ENCODE data around the gene ZNF169. TPM values are rescaled to one million over a fixed set of nuclear protein-coding genes. Genes with fewer than 3 reads are reported as not detected.

The ZNF169 gene
- total and polyA plus RNA-seq, 2 donors (not counting 1 experiment from before 2014, with no cell fraction given), result 1.8 to 3.5 TPM

DNA sequence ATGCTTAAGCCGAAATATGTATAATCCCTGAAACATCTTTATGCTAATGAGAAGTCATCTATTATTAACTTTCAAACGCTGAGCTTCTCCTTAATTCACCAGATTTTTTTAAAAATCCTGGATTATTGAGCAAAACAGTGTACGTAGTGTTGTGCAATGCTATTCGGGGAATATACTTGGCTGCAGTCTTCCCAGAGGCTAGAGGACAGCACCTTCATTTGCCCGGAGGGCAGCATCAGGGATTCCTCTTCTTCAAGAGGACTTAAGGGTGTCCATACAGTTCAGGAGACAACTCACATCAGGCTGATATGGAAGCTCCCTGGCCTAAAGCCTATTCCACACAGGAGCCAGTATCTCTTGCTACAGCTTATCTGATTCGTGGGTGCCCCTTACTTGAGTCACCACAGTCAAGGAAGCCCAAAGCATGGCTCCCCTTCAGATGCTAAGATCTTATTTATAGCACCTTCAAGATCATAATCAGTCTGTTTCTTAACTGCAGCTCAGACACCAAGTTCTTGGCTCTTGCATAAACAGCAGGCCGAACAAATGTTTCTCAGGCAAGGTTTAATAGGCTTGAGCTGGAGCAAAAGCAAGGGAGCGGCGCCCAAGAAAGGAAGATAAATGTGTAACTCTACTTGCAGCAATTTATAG lies 40.0 kb downstream of the ZNF169 start:
- H2AFZ ChIP-seq (ENCODE audit: low read length), result no peak overlapping the region
- DNase-seq (ENCODE audit: low read depth in 2 of 2), result peak in 1 of 2 donors; percentile 15
- no peak overlapping the region for H3K9ac ChIP-seq (ENCODE audit: insufficient read depth, low read length)
- H3K27me3 ChIP-seq (ENCODE audit: control insufficient read depth, insufficient read depth, low read length), result no peaks in the 10 kb centered on the region
- H3K4me2 ChIP-seq (ENCODE audit: extremely low read depth, insufficient read depth, low read length), result no peak overlapping the region
- no peak overlapping the region for H3K27ac ChIP-seq (ENCODE audit: insufficient read depth, low read length)
- H3K4me1 ChIP-seq (ENCODE audit: control insufficient read depth, extremely low read depth, insufficient read depth, low read length), result no peaks in the 10 kb centered on the region
- no peaks in the 10 kb centered on the region for H4K20me1 ChIP-seq (ENCODE audit: control insufficient read depth, extremely low read depth, insufficient read depth, low read length)
- H3K79me2 ChIP-seq (ENCODE audit: control insufficient read depth, insufficient read depth, low read length), result no peaks in the 10 kb centered on the region
- H3K9me3 ChIP-seq (ENCODE audit: control insufficient read depth, insufficient read depth, low read depth, low read length), result no peaks in the 10 kb centered on the region
- no peak overlapping the region for H3K4me3 ChIP-seq (replicated peaks in 1 of 4; ENCODE audit: control extremely low read depth in 1 of 4, insufficient read depth in 1 of 4, low read depth in 3 of 4, low read length in 4 of 4)
- no peaks in the 10 kb centered on the region for H3K36me3 ChIP-seq (ENCODE audit: control insufficient read depth, insufficient read depth, low read length)
- no peak for TF ChIP-seq EZH2 (IDR thresholded peaks at IDR 0.05; ENCODE audit: low read length, missing control alignments)
- TF ChIP-seq, protein P1, sequence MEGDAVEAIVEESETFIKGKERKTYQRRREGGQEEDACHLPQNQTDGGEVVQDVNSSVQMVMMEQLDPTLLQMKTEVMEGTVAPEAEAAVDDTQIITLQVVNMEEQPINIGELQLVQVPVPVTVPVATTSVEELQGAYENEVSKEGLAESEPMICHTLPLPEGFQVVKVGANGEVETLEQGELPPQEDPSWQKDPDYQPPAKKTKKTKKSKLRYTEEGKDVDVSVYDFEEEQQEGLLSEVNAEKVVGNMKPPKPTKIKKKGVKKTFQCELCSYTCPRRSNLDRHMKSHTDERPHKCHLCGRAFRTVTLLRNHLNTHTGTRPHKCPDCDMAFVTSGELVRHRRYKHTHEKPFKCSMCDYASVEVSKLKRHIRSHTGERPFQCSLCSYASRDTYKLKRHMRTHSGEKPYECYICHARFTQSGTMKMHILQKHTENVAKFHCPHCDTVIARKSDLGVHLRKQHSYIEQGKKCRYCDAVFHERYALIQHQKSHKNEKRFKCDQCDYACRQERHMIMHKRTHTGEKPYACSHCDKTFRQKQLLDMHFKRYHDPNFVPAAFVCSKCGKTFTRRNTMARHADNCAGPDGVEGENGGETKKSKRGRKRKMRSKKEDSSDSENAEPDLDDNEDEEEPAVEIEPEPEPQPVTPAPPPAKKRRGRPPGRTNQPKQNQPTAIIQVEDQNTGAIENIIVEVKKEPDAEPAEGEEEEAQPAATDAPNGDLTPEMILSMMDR (conservative IDR thresholded peaks at IDR 0.05 in 1 of 2, IDR thresholded peaks at IDR 0.05 in 1 of 2; ENCODE audit: low read depth in 1 of 2, low read length in 2 of 2), result no peak

DNA sequence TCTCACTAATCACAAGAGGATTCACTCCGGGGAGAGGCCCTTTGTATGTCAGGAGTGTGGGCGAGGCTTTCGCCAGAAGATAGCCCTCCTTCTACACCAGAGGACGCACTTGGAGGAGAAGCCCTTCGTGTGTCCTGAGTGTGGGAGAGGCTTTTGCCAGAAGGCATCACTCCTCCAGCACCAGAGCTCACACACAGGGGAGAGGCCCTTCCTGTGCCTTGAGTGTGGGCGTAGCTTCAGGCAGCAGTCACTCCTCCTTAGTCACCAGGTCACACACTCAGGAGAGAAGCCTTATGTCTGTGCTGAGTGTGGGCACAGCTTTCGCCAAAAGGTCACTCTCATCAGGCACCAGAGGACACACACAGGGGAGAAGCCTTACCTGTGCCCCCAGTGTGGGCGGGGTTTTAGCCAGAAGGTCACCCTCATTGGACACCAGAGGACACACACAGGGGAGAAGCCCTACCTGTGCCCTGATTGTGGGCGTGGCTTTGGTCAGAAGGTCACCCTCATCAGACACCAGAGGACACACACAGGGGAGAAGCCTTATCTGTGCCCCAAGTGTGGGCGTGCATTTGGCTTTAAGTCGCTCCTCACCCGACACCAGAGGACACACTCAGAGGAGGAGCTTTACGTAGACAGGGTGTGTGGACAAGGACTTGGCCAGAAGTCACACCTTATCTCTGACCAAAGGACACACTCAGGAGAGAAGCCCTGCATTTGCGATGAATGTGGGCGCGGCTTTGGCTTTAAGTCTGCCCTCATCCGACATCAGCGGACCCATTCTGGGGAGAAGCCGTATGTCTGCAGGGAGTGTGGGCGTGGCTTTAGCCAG lies 41.6 kb downstream of the ZNF169 start:
- Histone ChIP-seq H3K4me2 (ENCODE audit: extremely low read depth, insufficient read depth, low read length) (no peak overlapping the region), H3K9me3 (ENCODE audit: control insufficient read depth, insufficient read depth, low read depth, low read length) (no peaks in the 10 kb centered on the region), H3K9ac (ENCODE audit: insufficient read depth, low read length) (no peak overlapping the region), H3K27me3 (ENCODE audit: control insufficient read depth, insufficient read depth, low read length) (no peaks in the 10 kb centered on the region), H3K27ac (ENCODE audit: insufficient read depth, low read length) (no peak overlapping the region), H2AFZ (ENCODE audit: low read length) (no peak overlapping the region), H3K4me1 (ENCODE audit: control insufficient read depth, extremely low read depth, insufficient read depth, low read length) (no peaks in the 10 kb centered on the region), H3K36me3 (ENCODE audit: control insufficient read depth, insufficient read depth, low read length) (no peaks in the 10 kb centered on the region), H4K20me1 (ENCODE audit: control insufficient read depth, extremely low read depth, insufficient read depth, low read length) (no peaks in the 10 kb centered on the region), H3K79me2 (ENCODE audit: control insufficient read depth, insufficient read depth, low read length) (no peaks in the 10 kb centered on the region), H3K4me3 (replicated peaks in 1 of 4; ENCODE audit: control extremely low read depth in 1 of 4, insufficient read depth in 1 of 4, low read depth in 3 of 4, low read length in 4 of 4) (no peak overlapping the region)
- no peak for TF ChIP-seq EZH2 (IDR thresholded peaks at IDR 0.05; ENCODE audit: low read length, missing control alignments)
- TF ChIP-seq, protein P1 (conservative IDR thresholded peaks at IDR 0.05 in 1 of 2, IDR thresholded peaks at IDR 0.05 in 1 of 2; ENCODE audit: low read depth in 1 of 2, low read length in 2 of 2), result no peak
- DNase-seq (ENCODE audit: low read depth in 2 of 2), result no peak

DNA sequence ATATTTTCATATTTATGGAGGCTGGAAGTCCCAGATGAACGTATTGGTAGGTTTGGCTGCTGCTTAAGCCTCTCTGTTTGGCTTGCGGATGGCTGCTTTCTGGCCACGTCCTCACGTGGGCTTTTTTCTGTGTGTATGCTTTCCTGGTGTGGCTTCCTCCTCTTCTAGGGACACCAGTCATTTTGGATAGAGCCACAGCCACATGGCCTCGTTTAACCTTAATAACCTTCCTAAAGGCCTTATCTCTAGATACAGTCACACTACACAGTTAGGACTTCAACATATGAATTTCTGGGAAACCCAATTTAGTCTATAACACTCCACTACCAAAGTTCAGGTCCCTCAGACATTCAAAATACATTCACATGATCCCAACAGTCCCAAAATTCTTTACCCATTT lies 42.5 kb downstream of the ZNF169 start:
- Histone ChIP-seq H3K4me3 (replicated peaks in 1 of 4; ENCODE audit: control extremely low read depth in 1 of 4, insufficient read depth in 1 of 4, low read depth in 3 of 4, low read length in 4 of 4) (no peak overlapping the region), H3K27ac (ENCODE audit: insufficient read depth, low read length) (no peak overlapping the region), H3K9me3 (ENCODE audit: control insufficient read depth, insufficient read depth, low read depth, low read length) (no peaks in the 10 kb centered on the region), H3K36me3 (ENCODE audit: control insufficient read depth, insufficient read depth, low read length) (no peaks in the 10 kb centered on the region), H3K4me1 (ENCODE audit: control insufficient read depth, extremely low read depth, insufficient read depth, low read length) (no peaks in the 10 kb centered on the region), H3K9ac (ENCODE audit: insufficient read depth, low read length) (no peak overlapping the region), H3K79me2 (ENCODE audit: control insufficient read depth, insufficient read depth, low read length) (no peaks in the 10 kb centered on the region), H3K4me2 (ENCODE audit: extremely low read depth, insufficient read depth, low read length) (no peak overlapping the region), H4K20me1 (ENCODE audit: control insufficient read depth, extremely low read depth, insufficient read depth, low read length) (no peaks in the 10 kb centered on the region), H3K27me3 (ENCODE audit: control insufficient read depth, insufficient read depth, low read length) (no peaks in the 10 kb centered on the region), H2AFZ (ENCODE audit: low read length) (no peak overlapping the region)
- TF ChIP-seq, protein P1 (conservative IDR thresholded peaks at IDR 0.05 in 1 of 2, IDR thresholded peaks at IDR 0.05 in 1 of 2; ENCODE audit: low read depth in 1 of 2, low read length in 2 of 2), result no peak
- TF ChIP-seq EZH2 (IDR thresholded peaks at IDR 0.05; ENCODE audit: low read length, missing control alignments), result no peak
- no peak for DNase-seq (ENCODE audit: low read depth in 2 of 2)
